ENCODE data around the gene CFTR.

GRCh38 chr7:117630501-117630900, 150.7 kb downstream of the CFTR start:
- TF ChIP-seq POLR2A (IDR thresholded peaks at IDR 0.05; ENCODE audit: low read depth, low read length) (no peak), ELK1 (IDR thresholded peaks at IDR 0.05; ENCODE audit: borderline replicate concordance, low read depth, low read length) (no peak), SMC3 (IDR thresholded peaks at IDR 0.05; ENCODE audit: low read depth, low read length) (no peak), RAD21 (IDR thresholded peaks at IDR 0.05; ENCODE audit: low read length) (no peak), BHLHE40 (IDR thresholded peaks at IDR 0.05; ENCODE audit: low read depth, low read length) (no peak)
- TF ChIP-seq, protein P1, sequence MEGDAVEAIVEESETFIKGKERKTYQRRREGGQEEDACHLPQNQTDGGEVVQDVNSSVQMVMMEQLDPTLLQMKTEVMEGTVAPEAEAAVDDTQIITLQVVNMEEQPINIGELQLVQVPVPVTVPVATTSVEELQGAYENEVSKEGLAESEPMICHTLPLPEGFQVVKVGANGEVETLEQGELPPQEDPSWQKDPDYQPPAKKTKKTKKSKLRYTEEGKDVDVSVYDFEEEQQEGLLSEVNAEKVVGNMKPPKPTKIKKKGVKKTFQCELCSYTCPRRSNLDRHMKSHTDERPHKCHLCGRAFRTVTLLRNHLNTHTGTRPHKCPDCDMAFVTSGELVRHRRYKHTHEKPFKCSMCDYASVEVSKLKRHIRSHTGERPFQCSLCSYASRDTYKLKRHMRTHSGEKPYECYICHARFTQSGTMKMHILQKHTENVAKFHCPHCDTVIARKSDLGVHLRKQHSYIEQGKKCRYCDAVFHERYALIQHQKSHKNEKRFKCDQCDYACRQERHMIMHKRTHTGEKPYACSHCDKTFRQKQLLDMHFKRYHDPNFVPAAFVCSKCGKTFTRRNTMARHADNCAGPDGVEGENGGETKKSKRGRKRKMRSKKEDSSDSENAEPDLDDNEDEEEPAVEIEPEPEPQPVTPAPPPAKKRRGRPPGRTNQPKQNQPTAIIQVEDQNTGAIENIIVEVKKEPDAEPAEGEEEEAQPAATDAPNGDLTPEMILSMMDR (conservative IDR thresholded peaks at IDR 0.05; ENCODE audit: low read depth, low read length) = no peak
